HG02798 (cell line): ENCODE results near the gene NHLRC4.

Experiments
- ATAC-seq: cut with Tn5 transposase; IDR thresholded peaks from one replicate; pipeline ENCODE4 v1.9.1; 2021; ENCODE audit warnings: mild to moderate bottlenecking; ENCODE audit not compliant: unreplicated experiment, poor library complexity

The NHLRC4 gene

GRCh38 chr16:552171-552570 lies 14.6 kb upstream of the NHLRC4 start:
- no peak for ATAC-seq

- ATAC-seq = no peak
Measured at GRCh38 chr16:553601-554296, 13.1 kb upstream of the NHLRC4 start.

GRCh38 chr16:554297-554621 lies 12.5 kb upstream of the NHLRC4 start:
- no peak for ATAC-seq

- ATAC-seq = no peak
Measured at GRCh38 chr16:554640-555365, 12.0 kb upstream of the NHLRC4 start.

- ATAC-seq = no peak
Measured at GRCh38 chr16:555528-556473, 11.0 kb upstream of the NHLRC4 start.

GRCh38 chr16:556474-557173 lies 10.2 kb upstream of the NHLRC4 start:
- no peak for ATAC-seq

GRCh38 chr16:557463-558297 lies 9.1 kb upstream of the NHLRC4 start:
- no peak for ATAC-seq

- ATAC-seq = no peak
Measured at GRCh38 chr16:558298-559020, 8.3 kb upstream of the NHLRC4 start.

GRCh38 chr16:559021-559380 lies 7.8 kb upstream of the NHLRC4 start:
- no peak for ATAC-seq

- ATAC-seq = no peak
Measured at GRCh38 chr16:559411-560203, 7.2 kb upstream of the NHLRC4 start.

GRCh38 chr16:560204-560700 lies 6.6 kb upstream of the NHLRC4 start, which contains the start of gene PRR35:
PRR35 (plus strand) TSS chr16:560394; CDS start chr16:563295, 2,901 bp downstream.
- ATAC-seq = no peak

GRCh38 chr16:560701-561412 lies 5.9 kb upstream of the NHLRC4 start:
- ATAC-seq = no peak

- no peak for ATAC-seq
Measured at GRCh38 chr16:561413-561794, 5.4 kb upstream of the NHLRC4 start.

GRCh38 chr16:561957-562938 lies 4.6 kb upstream of the NHLRC4 start:
- ATAC-seq = no peak

GRCh38 chr16:563072-563644 lies 3.6 kb upstream of the NHLRC4 start:
- ATAC-seq = no peak
